A549 (cell line): ENCODE data around the gene IFT57. TPM values are rescaled to one million over a fixed set of nuclear protein-coding genes. Genes with fewer than 3 reads are reported as not detected.

Experiments
- ATAC-seq, 2 experiments: fragments of 200-7000 bp in 1 of 2; fragments of >200 bp in 1 of 2; cut with Nextera tagmentation in 1 of 2; cut with Tn5 transposase in 1 of 2; 3 replicates each; pipeline versions ENCODE4 v1.8.0 to v1.9.1; 2018 to 2020; ENCODE audit warnings: mild to moderate bottlenecking in 1 of 2, moderate library complexity in 1 of 2
- CTCF ChIA-PET: fragments of 300-600 bp; sonication (Branson Sonifier 250); formaldehyde crosslinking; extraction: SDS; loops from one replicate; lab custom pipeline; 2021; ENCODE audit warnings: antibody characterized with exemption, inconsistent platforms; lab: Yijun Ruan, JAX
- POLR2A ChIA-PET: fragments of 350-600 bp; formaldehyde crosslinking; extraction: SDS; loops from one replicate; lab custom pipeline; 2021; ENCODE audit warnings: antibody characterized with exemption, inconsistent platforms; lab: Yijun Ruan, JAX
- DNase-seq, 2 experiments: peaks; one replicate each; pipeline versions ENCODE4 v3.0.0 to v3.0.0-alpha.2; 2011 to 2016; ENCODE audit warnings: low read depth in 1 of 2, low spot score in 1 of 2
- FAIRE-seq: peaks from 2 replicates; lab custom pipeline; 2011; peaks lifted over from hg19 to GRCh38; lab: Jason Lieb, UNC
- H3K27ac ChIP-seq, 2 experiments: fragments of >200 bp; sonication (Bioruptor Twin); formaldehyde crosslinking; 3 replicates each; pipeline ENCODE4 v1.5.1; 2016 to 2017
- H3K4me1 ChIP-seq: fragments of >200 bp; sonication (Bioruptor Twin); formaldehyde crosslinking; 3 replicates; pipeline ENCODE4 v1.6.1; 2016
- H3K4me2 ChIP-seq: fragments of >200 bp; sonication (Bioruptor Twin); formaldehyde crosslinking; 3 replicates; pipeline ENCODE4 v1.6.1; 2016
- H3K4me3 ChIP-seq: fragments of >200 bp; sonication (Bioruptor Twin); formaldehyde crosslinking; 3 replicates; pipeline ENCODE4 v1.5.1; 2016
- H3K9me3 ChIP-seq: fragments of >200 bp; sonication (Bioruptor Twin); formaldehyde crosslinking; 3 replicates; pipeline ENCODE4 v1.6.1; 2016
- ATOH8 ChIP-seq: fragments of 250-450 bp; sonication (Bioruptor Pico); IDR thresholded peaks from 2 replicates; pipeline ENCODE4 v1.5.0; 2020; ENCODE audit warnings: low read depth, mild to moderate bottlenecking, moderate library complexity
- CBX2 ChIP-seq: fragments of 200-600 bp; sonication (generic); IDR thresholded peaks from 2 replicates; pipeline ENCODE4 v1.6.1; 2016; ENCODE audit warnings: low read depth, mild to moderate bottlenecking, borderline replicate concordance
- CTCF ChIP-seq: fragments of >200 bp; sonication (Bioruptor Twin); formaldehyde crosslinking; IDR thresholded peaks from 3 replicates; pipeline ENCODE4 v1.5.1; 2016
- GATA3 ChIP-seq: IDR thresholded peaks from 2 replicates; pipeline ENCODE4 v1.6.1; 2012; ENCODE audit warnings: borderline replicate concordance
- HDAC2 ChIP-seq: fragments of 200-600 bp; sonication (generic); IDR thresholded peaks from 2 replicates; pipeline ENCODE4 v1.6.1; 2016
- JUN ChIP-seq, 2 experiments: fragments of >200 bp; sonication (Bioruptor Twin); formaldehyde crosslinking; IDR thresholded peaks; 2 replicates in 1 of 2; 3 replicates in 1 of 2; pipeline ENCODE4 v1.6.1; 2016 to 2017
- MAX ChIP-seq: IDR thresholded peaks from 2 replicates; pipeline ENCODE4 v1.6.1; 2012
- NFE2L2 ChIP-seq: fragments of 150-350 bp; conservative IDR thresholded peaks from 2 replicates; pipeline ENCODE4 v1.6.1; 2014; ENCODE audit warnings: low read length
- PBX3 ChIP-seq: IDR thresholded peaks from 2 replicates; pipeline ENCODE4 v1.6.1; 2012
- RAD21 ChIP-seq, 2 experiments: fragments of >200 bp in 1 of 2; sonication (Bioruptor Twin) in 1 of 2; formaldehyde crosslinking in 1 of 2; IDR thresholded peaks in 1 of 2; conservative IDR thresholded peaks in 1 of 2; 2 replicates in 1 of 2; 3 replicates in 1 of 2; pipeline ENCODE4 v1.6.1; 2012 to 2018; ENCODE audit warnings: inconsistent platforms in 1 of 2
- RARB ChIP-seq: fragments of 250-450 bp; sonication (Bioruptor Pico); IDR thresholded peaks from 2 replicates; pipeline ENCODE4 v1.8.0; 2021; ENCODE audit warnings: mild to moderate bottlenecking, moderate library complexity
- REST ChIP-seq: fragments of 200-600 bp; sonication (generic); IDR thresholded peaks from 2 replicates; pipeline ENCODE4 v1.6.1; 2016; ENCODE audit warnings: antibody characterized with exemption, mild to moderate bottlenecking, moderate library complexity
- ZNF302 ChIP-seq: fragments of 250-450 bp; sonication (Bioruptor Pico); IDR thresholded peaks from 2 replicates; pipeline ENCODE4 v1.9.0; 2021; ENCODE audit warnings: inconsistent platforms, mild to moderate bottlenecking, moderate library complexity
- WGBS: methylation state at CpG from one replicate; pipeline ENCODE4 v1.1.6; 2017; ENCODE audit errors: missing lambda C conversion rate; 5-methylcytosine and 5-hydroxymethylcytosine counted together
- polyA plus RNA-seq, 4 experiments: library from polyadenylated mRNA; depleted of rRNA in 3 of 4; stranded (reverse); fragments of >200 nt; fragmentation: RNase III in 1 of 4; extraction: RNeasy Plus Mini Kit Qiagen cat#74134 plus additional on column Dnase treatment in 1 of 4; gene quantifications; 2 replicates in 3 of 4; 3 replicates in 1 of 4; pipeline ENCODE4 v1.2.3, GENCODE V29; 2011 to 2017

The IFT57 gene
- polyA plus RNA-seq, 2 of the 4 experiments (the other 2 are of a cell fraction) = 39.1 to 59.2 TPM

GRCh38 chr3:108223928-108224327 lies 1.7 kb upstream of the IFT57 start:
- Histone ChIP-seq H3K4me2 (no peak overlapping the region), H3K9me3 (no peaks in the 10 kb centered on the region), H3K27ac (no peak overlapping the region), H3K4me1 (peaks cover 13% of the 10 kb centered on the region; the same call in 2 of the 3 replicates), H3K4me3 (no peak overlapping the region)
- DNase-seq (no peak), ATAC-seq (no peak), FAIRE-seq (peak; percentile 13)
- 35% methylated on average over 4 of the region's 4 CpGs for WGBS
- POLR2A ChIA-PET = no interaction called here
- no peak for TF ChIP-seq PBX3
- TF ChIP-seq REST = no peak
- TF ChIP-seq MAX = no peak
- no peak for TF ChIP-seq CBX2
- no peak for TF ChIP-seq JUN (IDR thresholded peaks at IDR 0.05)
- TF ChIP-seq NFE2L2 = no peak
- CTCF ChIA-PET = interaction anchor here (1.2 to 1.5 kb wide), 3 partner anchors 13 to 254 kb away, joined by 3 to 7 read pairs (median 6); no protein-coding TSS in a partner anchor

- Histone ChIP-seq H3K4me2 (peak overlapping the region; percentile 73), H3K27ac (peak overlapping the region; percentile 43 to 90; a peak in 5 of 6 replicates), H3K4me3 (peak overlapping the region; percentile 66), H3K9me3 (no peaks in the 10 kb centered on the region), H3K4me1 (peaks cover 14% of the 10 kb centered on the region; the same call in 2 of the 3 replicates)
- ATAC-seq = peak; percentile 48 to 56; a peak in 5 of 6 replicates
- no peak for FAIRE-seq
- DNase-seq = no peak
- 26% methylated on average over 5 of the region's 5 CpGs for WGBS
- ChIA-PET CTCF (interaction anchor here (0.5 to 1.5 kb wide), 5 partner anchors 10 to 255 kb away, joined by 3 to 7 read pairs (median 3); no protein-coding TSS in a partner anchor), POLR2A (no interaction called here)
- no peak for TF ChIP-seq HDAC2
- TF ChIP-seq ATOH8 (CRISPR knock-in tag) = no peak
Measured at GRCh38 chr3:108222853-108223565, 785 bp upstream of the IFT57 start.

GRCh38 chr3:108221393-108221792 lies 831 bp downstream of the IFT57 start:
- FAIRE-seq = no peak
- H3K4me3 ChIP-seq = peak overlapping the region; percentile 66
- TF ChIP-seq CTCF = no peak
- no peak for TF ChIP-seq RAD21 (conservative IDR thresholded peaks at IDR 0.05 in 1 of 2, IDR thresholded peaks at IDR 0.05 in 1 of 2)
- no peak for TF ChIP-seq MAX
- no peak for TF ChIP-seq RARB (CRISPR knock-in tag)
- no peak for TF ChIP-seq ZNF302 (CRISPR knock-in tag)
- TF ChIP-seq GATA3 = no peak
- no peak for DNase-seq
- CTCF ChIA-PET = interaction anchor here (0.8 to 1.0 kb wide), 2 partner anchors 10 to 129 kb away, joined by 3 read pairs; no protein-coding TSS in a partner anchor
- H3K4me2 ChIP-seq = peak overlapping the region; percentile 81
- POLR2A ChIA-PET = no interaction called here
- no peaks in the 10 kb centered on the region for H3K9me3 ChIP-seq
- H3K27ac ChIP-seq = peak overlapping the region; percentile 52 to 90; a peak in 4 of 6 replicates
- peaks cover 14% of the 10 kb centered on the region; the same call in 2 of the 3 replicates for H3K4me1 ChIP-seq
- no peak for ATAC-seq
- WGBS = 56% methylated on average over 6 of the region's 6 CpGs
